Mesenchymal stem cell (in vitro differentiated cells and primary cell): ENCODE results near the gene ZIC4.

Experiments
- DNase-seq: peaks from one replicate; pipeline ENCODE4 v3.0.0-alpha.2; 2013
- H2AFZ ChIP-seq: one replicate; pipeline ENCODE4 v1.6.1; 2013; ENCODE audit warnings: low read depth, mild to moderate bottlenecking, control low read depth, inconsistent platforms, low read length, moderate library complexity
- H2AK5ac ChIP-seq: 2 replicates; pipeline ENCODE4 v1.6.1; 2013; ENCODE audit warnings: low read length, moderate library complexity, mild to moderate bottlenecking, inconsistent platforms; ENCODE audit not compliant: severe bottlenecking
- H2BK120ac ChIP-seq: one replicate; pipeline ENCODE4 v1.6.1; 2013; ENCODE audit warnings: low read depth, mild to moderate bottlenecking, inconsistent platforms, low read length, moderate library complexity
- H2BK12ac ChIP-seq, 2 experiments: one replicate each; pipeline ENCODE4 v1.6.1; 2013; ENCODE audit warnings: inconsistent platforms in 2 of 2, low read length in 2 of 2, mild to moderate bottlenecking in 2 of 2, moderate library complexity in 2 of 2, control low read depth in 1 of 2
- H2BK15ac ChIP-seq: one replicate; pipeline ENCODE4 v1.6.1; 2013; ENCODE audit warnings: mild to moderate bottlenecking, low read depth, inconsistent platforms; ENCODE audit not compliant: poor library complexity, severe bottlenecking
- H2BK5ac ChIP-seq: 2 replicates; pipeline ENCODE4 v1.6.1; 2013; ENCODE audit warnings: low read depth, mild to moderate bottlenecking, low read length, control low read depth, inconsistent platforms; ENCODE audit not compliant: poor library complexity, severe bottlenecking
- H3K14ac ChIP-seq, 2 experiments: one replicate each; pipeline ENCODE4 v1.6.1; 2013; ENCODE audit warnings: inconsistent platforms in 2 of 2, low read length in 2 of 2, control low read depth in 1 of 2, mild to moderate bottlenecking in 1 of 2, moderate library complexity in 1 of 2
- H3K18ac ChIP-seq, 2 experiments: one replicate each; pipeline ENCODE4 v1.6.1; 2013; ENCODE audit warnings: inconsistent platforms in 2 of 2, low read length in 2 of 2, control low read depth in 1 of 2, low read depth in 1 of 2, mild to moderate bottlenecking in 1 of 2
- H3K23ac ChIP-seq, 2 experiments: one replicate each; pipeline ENCODE4 v1.6.1; 2013; ENCODE audit warnings: inconsistent platforms in 2 of 2, low read length in 2 of 2, mild to moderate bottlenecking in 2 of 2, moderate library complexity in 2 of 2, control low read depth in 1 of 2
- H3K27ac ChIP-seq: 2 replicates; pipeline ENCODE4 v1.5.1; 2013; ENCODE audit warnings: mild to moderate bottlenecking, moderate library complexity, low read length, control low read depth, inconsistent platforms; ENCODE audit not compliant: poor library complexity, severe bottlenecking
- H3K27me3 ChIP-seq, 2 experiments: 2 replicates each; pipeline versions ENCODE4 v1.6.1 to v1.7.0; 2013; ENCODE audit warnings: low read length in 2 of 2, mild to moderate bottlenecking in 2 of 2, moderate library complexity in 2 of 2, control low read depth in 1 of 2, inconsistent platforms in 1 of 2; ENCODE audit not compliant: control insufficient read depth in 1 of 2, insufficient read depth in 1 of 2
- H3K36me3 ChIP-seq, 2 experiments: 2 replicates each; pipeline versions ENCODE4 v1.6.1 to v1.7.0; 2013; ENCODE audit warnings: low read length in 2 of 2, control low read depth in 1 of 2, inconsistent platforms in 1 of 2, low read depth in 1 of 2, mild to moderate bottlenecking in 1 of 2; ENCODE audit not compliant: insufficient read depth in 2 of 2, control insufficient read depth in 1 of 2
- H3K4ac ChIP-seq, 2 experiments: one replicate each; pipeline ENCODE4 v1.6.1; 2013; ENCODE audit warnings: inconsistent platforms in 2 of 2, low read length in 2 of 2, mild to moderate bottlenecking in 2 of 2, moderate library complexity in 2 of 2, control low read depth in 1 of 2, low read depth in 1 of 2
- H3K4me1 ChIP-seq: 2 replicates; pipeline ENCODE4 v1.6.1; 2013; ENCODE audit warnings: low read depth, low read length, control low read depth; ENCODE audit not compliant: control insufficient read depth, insufficient read depth
- H3K4me2 ChIP-seq: 2 replicates; pipeline ENCODE4 v1.6.1; 2013; ENCODE audit warnings: low read length, mild to moderate bottlenecking, inconsistent platforms; ENCODE audit not compliant: poor library complexity, severe bottlenecking
- H3K4me3 ChIP-seq, 2 experiments: 2 replicates each; pipeline versions ENCODE4 v1.5.1 to v1.7.0; 2013; ENCODE audit warnings: low read length in 2 of 2, mild to moderate bottlenecking in 2 of 2, control low read depth in 1 of 2, low read depth in 1 of 2; ENCODE audit not compliant: insufficient read depth in 1 of 2
- H3K79me1 ChIP-seq: replicated peaks from 2 replicates; pipeline ENCODE4 v1.6.1; 2013; ENCODE audit warnings: mild to moderate bottlenecking, control low read depth, low read length, inconsistent platforms; ENCODE audit not compliant: poor library complexity, severe bottlenecking
- H3K9ac ChIP-seq: 2 replicates; pipeline ENCODE4 v1.7.0; 2013; ENCODE audit warnings: mild to moderate bottlenecking, low read length, moderate library complexity
- H3K9me3 ChIP-seq: 2 replicates; pipeline ENCODE4 v1.7.0; 2013; ENCODE audit warnings: mild to moderate bottlenecking, low read length; ENCODE audit not compliant: control insufficient read depth
- H4K8ac ChIP-seq: one replicate; pipeline ENCODE4 v1.6.1; 2013; ENCODE audit warnings: inconsistent platforms, mild to moderate bottlenecking, low read length, moderate library complexity
- H4K91ac ChIP-seq: one replicate; pipeline ENCODE4 v1.6.1; 2013; ENCODE audit warnings: mild to moderate bottlenecking, low read length, inconsistent platforms
- WGBS: methylation state at CpG from one replicate; pipeline ENCODE4 v1.1.7; 2013; ENCODE audit warnings: mixed read lengths; 5-methylcytosine and 5-hydroxymethylcytosine counted together

Gene ZIC4

DNA sequence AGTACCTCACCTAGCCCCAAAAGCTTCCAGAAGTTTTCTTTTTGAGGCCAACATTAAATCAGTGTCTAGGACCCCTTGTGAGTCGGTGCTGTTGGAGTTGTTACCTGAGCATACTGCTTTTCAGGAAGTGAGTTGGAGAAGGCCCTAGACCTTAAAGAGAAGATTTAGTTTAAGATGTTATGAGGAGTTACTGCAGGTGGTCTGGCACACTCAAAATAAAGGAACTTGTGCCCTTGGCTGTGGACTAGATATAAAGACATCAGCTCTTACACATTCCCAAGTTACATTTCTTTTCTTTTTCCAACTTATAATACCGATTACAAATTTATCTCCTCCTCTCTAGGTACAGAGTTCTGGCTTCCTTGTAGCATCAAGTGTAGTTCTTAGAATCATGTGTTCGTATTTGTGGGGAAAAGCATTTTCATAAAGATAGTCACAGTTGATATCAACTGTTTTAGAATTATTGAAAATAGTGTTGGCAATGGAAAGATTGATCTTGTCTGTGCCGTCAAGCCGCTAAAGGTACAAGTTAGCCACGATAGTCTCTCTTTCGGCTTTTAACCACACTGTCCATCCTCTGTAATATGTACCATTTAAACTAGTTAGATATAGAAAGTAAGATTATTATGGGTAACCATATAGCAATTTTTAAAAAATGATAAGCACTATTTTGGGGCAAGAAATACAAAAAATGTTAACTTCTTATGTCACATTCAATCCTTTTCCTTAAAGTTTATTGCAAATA lies 11.4 kb upstream of the ZIC4 start:
- H2AK5ac ChIP-seq: no peak overlapping the region
- peaks cover 14% of the 10 kb centered on the region for H3K4me1 ChIP-seq

DNA sequence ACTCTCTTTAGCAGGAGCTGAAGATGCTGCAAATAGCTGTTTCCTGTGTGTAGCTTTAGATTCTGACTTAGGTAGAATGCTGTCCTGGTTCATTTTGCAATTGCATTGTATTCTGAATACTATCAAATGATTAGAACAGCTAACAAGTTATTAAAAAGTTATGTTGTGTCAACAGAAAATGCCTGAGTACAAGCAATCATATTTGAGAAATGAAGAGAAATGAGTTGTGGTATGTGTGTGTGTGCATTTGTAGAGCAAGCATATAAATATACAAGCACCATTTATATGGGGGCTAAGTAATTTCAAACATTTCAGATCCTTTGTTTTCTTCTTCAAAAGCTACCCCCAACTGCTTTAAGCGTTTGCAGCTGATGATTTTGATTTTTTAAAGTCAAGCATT lies 10.6 kb upstream of the ZIC4 start:
- Histone ChIP-seq H3K27me3 (peaks cover 0 to 97% of the 10 kb centered on the region in 2 experiments), H2BK12ac (no peak overlapping the region), H2BK5ac (no peak overlapping the region), H2AFZ (no peak overlapping the region), H3K9me3 (peaks cover 6% of the 10 kb centered on the region), H3K18ac (no peak overlapping the region), H3K4me2 (no peak overlapping the region), H2BK120ac (no peak overlapping the region), H2AK5ac (no peak overlapping the region), H3K4me3 (no peak overlapping the region), H3K79me1 (peaks cover 4% of the 10 kb centered on the region), H3K4me1 (peaks cover 14% of the 10 kb centered on the region), H3K4ac (no peak overlapping the region), H3K9ac (no peak overlapping the region), H3K23ac (no peak overlapping the region), H3K36me3 (peaks cover 0 to 9% of the 10 kb centered on the region in 2 experiments), H2BK15ac (no peak overlapping the region), H4K91ac (no peak overlapping the region), H3K14ac (no peak overlapping the region), H4K8ac (no peak overlapping the region), H3K27ac (no peak overlapping the region)
- DNase-seq: no peak
- WGBS: 0% methylated on average over 1 of the region's 1 CpG

More for the DNA sequence above, 11.4 kb upstream of the ZIC4 start:
- Histone ChIP-seq H2BK5ac (no peak overlapping the region), H3K27ac (no peak overlapping the region), H4K8ac (no peak overlapping the region), H3K27me3 (peaks cover 0 to 97% of the 10 kb centered on the region in 2 experiments), H3K4me2 (no peak overlapping the region), H2BK12ac (no peak overlapping the region), H3K79me1 (peaks cover 5% of the 10 kb centered on the region), H3K18ac (no peak overlapping the region), H2BK15ac (no peak overlapping the region), H3K23ac (no peak overlapping the region), H3K4ac (no peak overlapping the region), H4K91ac (no peak overlapping the region), H3K9ac (no peak overlapping the region), H2BK120ac (no peak overlapping the region), H3K14ac (no peak overlapping the region), H3K9me3 (peaks cover 4% of the 10 kb centered on the region), H2AFZ (no peak overlapping the region), H3K4me3 (no peak overlapping the region), H3K36me3 (peaks cover 0 to 6% of the 10 kb centered on the region in 2 experiments)
- DNase-seq: no peak
- 70% methylated on average over 2 of the region's 7 CpGs for WGBS

DNA sequence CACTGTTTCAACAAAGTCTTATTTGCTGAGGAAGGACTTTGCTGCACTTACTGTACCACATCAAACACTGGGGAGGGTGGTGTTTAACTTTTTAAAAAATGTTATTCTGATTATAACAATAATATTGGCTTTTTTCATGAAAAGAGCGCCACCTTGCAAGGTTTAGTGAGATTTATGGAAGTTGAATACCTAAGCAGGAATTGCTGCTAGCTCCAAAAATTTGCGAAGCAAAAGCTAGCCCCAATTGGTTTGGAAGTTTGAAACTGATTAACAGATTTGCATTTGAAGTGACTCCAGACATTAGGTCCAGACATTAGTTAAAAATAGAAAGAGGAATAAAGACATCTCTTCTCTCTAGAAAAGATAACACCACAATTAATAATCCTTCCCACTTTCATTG lies 9.5 kb upstream of the ZIC4 start:
- H3K18ac ChIP-seq: no peak overlapping the region
- peaks cover 6% of the 10 kb centered on the region for H3K9me3 ChIP-seq
- H2BK15ac ChIP-seq: no peak overlapping the region
- no peak overlapping the region for H2BK12ac ChIP-seq
- no peak overlapping the region for H3K4me2 ChIP-seq
- H2BK120ac ChIP-seq: no peak overlapping the region
- H3K4me3 ChIP-seq: no peak overlapping the region
- H3K4ac ChIP-seq: no peak overlapping the region
- peaks cover 12% of the 10 kb centered on the region for H3K4me1 ChIP-seq
- no peak overlapping the region for H3K14ac ChIP-seq
- H2AFZ ChIP-seq: no peak overlapping the region
- WGBS: 14% methylated on average over 2 of the region's 2 CpGs
- H2AK5ac ChIP-seq: no peak overlapping the region
- H3K27ac ChIP-seq: no peak overlapping the region
- H3K36me3 ChIP-seq: peaks cover 0 to 12% of the 10 kb centered on the region in 2 experiments
- H4K91ac ChIP-seq: no peak overlapping the region
- no peak for DNase-seq
- no peak overlapping the region for H3K9ac ChIP-seq
- no peak overlapping the region for H4K8ac ChIP-seq
- peaks cover 4% of the 10 kb centered on the region for H3K79me1 ChIP-seq
- H3K27me3 ChIP-seq: peaks cover 0 to 97% of the 10 kb centered on the region in 2 experiments
- H2BK5ac ChIP-seq: no peak overlapping the region
- no peak overlapping the region for H3K23ac ChIP-seq

DNA sequence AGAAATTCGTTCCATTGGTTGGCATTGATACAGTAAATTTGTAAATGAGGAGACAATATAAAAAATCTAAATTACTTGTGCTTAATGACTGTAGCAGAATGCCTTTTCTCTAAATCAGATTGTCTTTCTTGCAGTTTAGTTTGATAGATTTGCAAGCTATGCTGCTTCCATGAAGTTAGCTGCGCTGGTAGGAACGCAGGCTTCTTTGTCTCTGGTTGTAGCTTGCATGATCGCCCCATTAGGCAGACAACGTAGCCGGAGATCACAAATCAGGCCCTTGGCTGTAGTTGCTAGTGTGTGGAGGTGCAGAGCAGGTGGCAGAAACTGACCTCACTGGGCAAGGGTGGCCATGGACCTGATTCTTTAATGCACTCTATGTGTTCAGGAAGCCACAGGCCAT lies 8.9 kb upstream of the ZIC4 start:
- no peak overlapping the region for H4K8ac ChIP-seq
- H3K9ac ChIP-seq: no peak overlapping the region
- H3K4me2 ChIP-seq: peak overlapping the region; percentile 4
- peaks cover 0 to 17% of the 10 kb centered on the region in 2 experiments for H3K36me3 ChIP-seq
- no peak overlapping the region for H2AK5ac ChIP-seq
- no peak overlapping the region for H2BK15ac ChIP-seq
- H3K79me1 ChIP-seq: no peaks in the 10 kb centered on the region
- no peak overlapping the region for H2AFZ ChIP-seq
- peaks cover 12% of the 10 kb centered on the region for H3K4me1 ChIP-seq
- H2BK120ac ChIP-seq: no peak overlapping the region
- 0% methylated on average over 4 of the region's 6 CpGs for WGBS
- peaks cover 6% of the 10 kb centered on the region for H3K9me3 ChIP-seq
- no peak overlapping the region for H4K91ac ChIP-seq
- peaks cover 0 to 97% of the 10 kb centered on the region in 2 experiments for H3K27me3 ChIP-seq
- H3K18ac ChIP-seq: no peak overlapping the region
- no peak overlapping the region for H3K4me3 ChIP-seq
- no peak overlapping the region for H3K27ac ChIP-seq
- H3K23ac ChIP-seq: no peak overlapping the region
- no peak overlapping the region for H2BK12ac ChIP-seq
- H3K14ac ChIP-seq: no peak overlapping the region
- no peak overlapping the region for H3K4ac ChIP-seq
- no peak overlapping the region for H2BK5ac ChIP-seq
- DNase-seq: no peak
